Muscle of back (tissue), 13 donors: Measurements from ENCODE around the gene FAM227B. TPM values are rescaled to one million over a fixed set of nuclear protein-coding genes. Genes with fewer than 3 reads are reported as not detected.
"Not testable (repeated sequence)": the region's sequence is repeated elsewhere in the genome, so short reads cannot be mapped to it uniquely, and the experiment has no call there.

Experiments used
- DNase-seq, 3 donors: peaks; one replicate each; pipeline versions ENCODE4 v3.0.0 to v3.0.0-alpha.2; 2013
- long read RNA-seq, 9 donors: transcript quantifications; one replicate each; lab custom pipeline, GENCODE V29; 2026
- polyA plus RNA-seq, 10 donors: library from polyadenylated mRNA; unstranded; fragments of 120-200 nt; gene quantifications; one replicate each; pipeline ENCODE4 v1.2.1, GENCODE V29; 2013; ENCODE audit not compliant: insufficient read length in 10 of 10

FAM227B gene
- 1 to 10 TPM; 6.5 to 9.0 (median 7.1) TPM for polyA plus RNA-seq
- long read RNA-seq, donor 1: 0 reads
- long read RNA-seq, donor 2, partial matches to known transcripts: 31 of 36 reads
- long read RNA-seq, donor 2, other reads (novel, unspliced or antisense): 5 of 36 reads
- long read RNA-seq, donor 3: 0 reads
- long read RNA-seq, donor 4, partial matches to known transcripts: 6 of 12 reads
- long read RNA-seq, donor 4, other reads (novel, unspliced or antisense): 6 of 12 reads
- long read RNA-seq, donor 5: 0 reads
- long read RNA-seq, donor 6, partial matches to known transcripts: 22 of 23 reads
- long read RNA-seq, donor 6, other reads (novel, unspliced or antisense): 0 of 23 reads
- long read RNA-seq, donor 7, partial matches to known transcripts: 5 of 15 reads
- long read RNA-seq, donor 7, other reads (novel, unspliced or antisense): 9 of 15 reads
- long read RNA-seq, donor 8, partial matches to known transcripts: 0 of 7 reads
- long read RNA-seq, donor 8, other reads (novel, unspliced or antisense): 7 of 7 reads
- long read RNA-seq, donor 9: 0 reads

GRCh38 chr15:49620658-49621368 is at the start of gene FAM227B, which contains the start of gene DTWD1:
TSS of gene FAM227B (minus strand) at chr15:49620818. CDS start at chr15:49615171, 5,647 bp downstream.
TSS of gene DTWD1 (plus strand) at chr15:49621048. CDS start at chr15:49625168, 4,120 bp downstream.
- peak; percentile 98 to 99 (median 98) for DNase-seq

- DNase-seq: no peak
Measured at GRCh38 chr15:49669288-49669687, 48.7 kb upstream of the FAM227B start.

GRCh38 chr15:49666486-49666885 is 45.9 kb upstream of the FAM227B start:
- DNase-seq: not testable (repeated sequence)

- DNase-seq: no peak
Measured at GRCh38 chr15:49664716-49665115, 44.1 kb upstream of the FAM227B start.

GRCh38 chr15:49656734-49657133 is 36.1 kb upstream of the FAM227B start:
- no peak for DNase-seq

GRCh38 chr15:49652922-49653321 is 32.3 kb upstream of the FAM227B start:
- DNase-seq: no peak

GRCh38 chr15:49650676-49651075 is 30.1 kb upstream of the FAM227B start:
- no peak for DNase-seq

- no peak for DNase-seq
Measured at GRCh38 chr15:49649987-49650386, 29.4 kb upstream of the FAM227B start.

- DNase-seq: no peak
Measured at GRCh38 chr15:49646891-49647290, 26.3 kb upstream of the FAM227B start.

GRCh38 chr15:49645941-49646340 is 25.3 kb upstream of the FAM227B start:
- DNase-seq: peak; percentile 25 to 78 (median 36)

- peak in 2 of 3 donors; percentile 27 to 63 for DNase-seq
Measured at GRCh38 chr15:49645277-49645676, 24.7 kb upstream of the FAM227B start.

- DNase-seq: peak in 1 of 3 donors; percentile 23
Measured at GRCh38 chr15:49644364-49644794, 23.8 kb upstream of the FAM227B start.

GRCh38 chr15:49637857-49638256 is 17.2 kb upstream of the FAM227B start:
- DNase-seq: no peak

GRCh38 chr15:49628379-49628778 is 7.8 kb upstream of the FAM227B start:
- DNase-seq: no peak

GRCh38 chr15:49627407-49627877 is 6.8 kb upstream of the FAM227B start:
- peak in 1 of 3 donors; percentile 84 for DNase-seq

- DNase-seq: no peak
Measured at GRCh38 chr15:49625460-49626036, 4.9 kb upstream of the FAM227B start.

- DNase-seq: peak in 1 of 3 donors; percentile 82
Measured at GRCh38 chr15:49624056-49624455, 3.4 kb upstream of the FAM227B start.

- DNase-seq: no peak
Measured at GRCh38 chr15:49622561-49622960, 1.9 kb upstream of the FAM227B start.

- no peak for DNase-seq
Measured at GRCh38 chr15:49621887-49622286, 1.3 kb upstream of the FAM227B start.

GRCh38 chr15:49621401-49621811 is 788 bp upstream of the FAM227B start:
- DNase-seq: peak in 1 of 3 donors; percentile 66

- no peak for DNase-seq
Measured at GRCh38 chr15:49620199-49620598, 419 bp downstream of the FAM227B start.

- no peak for DNase-seq
Measured at GRCh38 chr15:49619226-49619625, 1.4 kb downstream of the FAM227B start.
